GM18868 (cell line): ENCODE measurements around the gene CHRM4.

Source experiments
- ATAC-seq: cut with Tn5 transposase; IDR thresholded peaks from one replicate; pipeline ENCODE4 v1.9.1; 2021; ENCODE audit warnings: mild to moderate bottlenecking, moderate library complexity; ENCODE audit not compliant: unreplicated experiment

The CHRM4 gene

GRCh38 chr11:46404476-46405017 is 13.0 kb upstream of the CHRM4 start:
- no peak for ATAC-seq

- ATAC-seq: no peak
These were observed 11.7 kb upstream of the CHRM4 start for GRCh38 chr11:46402957-46403902.

- ATAC-seq: no peak
These were observed 6.0 kb upstream of the CHRM4 start for GRCh38 chr11:46397526-46397925.

- no peak for ATAC-seq
These were observed 2.2 kb upstream of the CHRM4 start for GRCh38 chr11:46393759-46394158.

- ATAC-seq: no peak
These were observed 1.6 kb upstream of the CHRM4 start for GRCh38 chr11:46393231-46393616.

- ATAC-seq: peak; percentile 51
These were observed 1.1 kb upstream of the CHRM4 start for GRCh38 chr11:46392421-46393230.

GRCh38 chr11:46391186-46391577 is 394 bp downstream of the CHRM4 start:
- no peak for ATAC-seq

- no peak for ATAC-seq
These were observed 1.0 kb downstream of the CHRM4 start for GRCh38 chr11:46390331-46391171.

- ATAC-seq: peak; percentile 47
These were observed 1.9 kb downstream of the CHRM4 start for GRCh38 chr11:46389450-46390330.

- ATAC-seq: no peak
These were observed 2.7 kb downstream of the CHRM4 start for GRCh38 chr11:46388619-46389449.

GRCh38 chr11:46387919-46388618 is 3.5 kb downstream of the CHRM4 start:
- no peak for ATAC-seq

- no peak for ATAC-seq
These were observed 4.1 kb downstream of the CHRM4 start for GRCh38 chr11:46387456-46387855.

GRCh38 chr11:46386674-46387073 is 4.9 kb downstream of the CHRM4 start:
- ATAC-seq: no peak

GRCh38 chr11:46386005-46386578 is 5.5 kb downstream of the CHRM4 start:
- ATAC-seq: no peak

GRCh38 chr11:46385169-46386004 is 6.2 kb downstream of the CHRM4 start:
- no peak for ATAC-seq

- ATAC-seq: no peak
These were observed 7.4 kb downstream of the CHRM4 start for GRCh38 chr11:46383974-46384701.
